ENCODE measurements around the gene RNU6-9.

The RNU6-9 gene

DNA sequence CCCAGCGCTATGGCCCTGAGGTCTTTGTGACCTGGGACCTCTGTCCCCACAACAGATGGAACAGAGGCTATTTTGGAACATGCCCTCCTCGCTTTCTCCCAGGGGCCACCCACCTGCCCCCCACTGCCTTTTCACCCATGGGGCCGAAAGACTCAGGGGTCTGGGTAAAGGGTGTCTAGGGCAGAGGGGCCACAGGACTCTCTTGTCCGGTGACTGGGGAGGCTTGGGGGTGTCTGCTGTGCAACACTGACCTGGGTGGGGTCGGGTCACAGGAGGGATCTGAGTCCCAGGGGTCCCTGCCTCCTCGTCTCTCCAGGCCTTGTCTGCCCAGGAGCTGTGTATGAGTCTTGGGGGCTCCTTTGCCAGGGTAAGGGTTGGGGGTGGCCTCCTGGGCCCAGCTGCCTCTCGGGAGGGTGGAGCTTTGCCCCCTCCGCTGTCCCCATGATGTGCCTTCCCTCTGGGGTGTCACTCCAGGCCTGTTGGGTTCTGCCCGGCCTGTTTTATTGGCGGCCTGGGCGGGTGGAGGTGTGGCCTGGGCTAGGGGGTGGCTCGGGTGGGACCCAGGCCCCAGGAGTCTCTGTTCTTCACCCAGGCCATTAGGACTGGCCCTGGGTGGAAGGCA, 34.6 kb downstream of the RNU6-9 start:
- H3K4me1 ChIP-seq, result peaks cover 23% of the 10 kb centered on the region
- H3K36me3 ChIP-seq (ENCODE audit: control insufficient read depth, insufficient read depth, low read length), result no peaks in the 10 kb centered on the region
- no peak overlapping the region for H3K9ac ChIP-seq
- no peak overlapping the region for H2AFZ ChIP-seq
- H3K4me2 ChIP-seq (ENCODE audit: low read length), result peak overlapping the region; percentile 22
- TF ChIP-seq, protein P1, sequence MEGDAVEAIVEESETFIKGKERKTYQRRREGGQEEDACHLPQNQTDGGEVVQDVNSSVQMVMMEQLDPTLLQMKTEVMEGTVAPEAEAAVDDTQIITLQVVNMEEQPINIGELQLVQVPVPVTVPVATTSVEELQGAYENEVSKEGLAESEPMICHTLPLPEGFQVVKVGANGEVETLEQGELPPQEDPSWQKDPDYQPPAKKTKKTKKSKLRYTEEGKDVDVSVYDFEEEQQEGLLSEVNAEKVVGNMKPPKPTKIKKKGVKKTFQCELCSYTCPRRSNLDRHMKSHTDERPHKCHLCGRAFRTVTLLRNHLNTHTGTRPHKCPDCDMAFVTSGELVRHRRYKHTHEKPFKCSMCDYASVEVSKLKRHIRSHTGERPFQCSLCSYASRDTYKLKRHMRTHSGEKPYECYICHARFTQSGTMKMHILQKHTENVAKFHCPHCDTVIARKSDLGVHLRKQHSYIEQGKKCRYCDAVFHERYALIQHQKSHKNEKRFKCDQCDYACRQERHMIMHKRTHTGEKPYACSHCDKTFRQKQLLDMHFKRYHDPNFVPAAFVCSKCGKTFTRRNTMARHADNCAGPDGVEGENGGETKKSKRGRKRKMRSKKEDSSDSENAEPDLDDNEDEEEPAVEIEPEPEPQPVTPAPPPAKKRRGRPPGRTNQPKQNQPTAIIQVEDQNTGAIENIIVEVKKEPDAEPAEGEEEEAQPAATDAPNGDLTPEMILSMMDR (IDR thresholded peaks at IDR 0.05), result no peak
- no peaks in the 10 kb centered on the region for H3K27me3 ChIP-seq (ENCODE audit: control insufficient read depth, insufficient read depth, low read length)
- H3K79me2 ChIP-seq, result no peaks in the 10 kb centered on the region
- H3K4me3 ChIP-seq (ENCODE audit: low read depth, low read length), result no peak overlapping the region
- no peak overlapping the region for H3K27ac ChIP-seq
- no peaks in the 10 kb centered on the region for H3K9me3 ChIP-seq (ENCODE audit: control insufficient read depth, low read length)

DNA sequence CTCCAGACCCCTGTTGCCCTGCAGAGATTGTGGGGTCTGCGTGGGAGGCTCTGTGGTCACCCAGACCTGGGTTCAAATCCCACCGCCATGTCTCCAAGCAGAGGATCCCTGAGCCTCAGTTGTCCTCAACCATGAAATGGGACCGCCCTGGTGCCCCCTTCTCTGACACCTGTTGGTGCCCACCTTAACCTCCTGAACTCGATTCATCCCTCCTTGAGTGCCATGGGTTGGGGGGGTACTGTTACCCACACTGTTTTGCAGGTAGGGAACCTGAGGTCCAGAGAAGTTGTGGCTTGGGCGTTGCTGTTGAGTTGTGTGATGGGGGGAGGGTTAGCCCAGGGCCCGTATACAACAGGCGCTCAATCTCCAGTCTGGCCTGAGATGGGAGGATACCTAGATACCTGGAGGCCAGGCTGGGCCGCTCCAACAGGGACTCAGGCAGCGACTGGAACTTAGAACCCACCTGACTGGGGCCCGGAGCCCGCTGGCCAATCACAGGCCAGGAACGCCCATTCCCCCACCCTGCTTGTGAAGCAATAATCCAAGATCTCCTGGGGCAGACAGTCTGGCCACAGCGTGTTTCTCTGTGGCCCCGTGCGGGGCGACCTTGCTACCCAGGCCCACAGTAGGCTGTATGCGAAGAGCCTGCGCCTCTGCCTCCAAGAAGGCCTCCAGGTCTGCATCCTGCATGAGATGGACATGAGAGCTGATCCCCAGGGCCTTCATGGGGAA, 35.4 kb downstream of the RNU6-9 start:
- H3K4me2 ChIP-seq (ENCODE audit: low read length), result no peak overlapping the region
- H3K9me3 ChIP-seq (ENCODE audit: control insufficient read depth, low read length), result no peaks in the 10 kb centered on the region
- no peaks in the 10 kb centered on the region for H3K79me2 ChIP-seq
- peaks cover 29% of the 10 kb centered on the region for H3K4me1 ChIP-seq
- no peak overlapping the region for H3K27ac ChIP-seq
- no peak overlapping the region for H2AFZ ChIP-seq
- H3K9ac ChIP-seq, result no peak overlapping the region
- no peak overlapping the region for H3K4me3 ChIP-seq (ENCODE audit: low read depth, low read length)
- H3K27me3 ChIP-seq (ENCODE audit: control insufficient read depth, insufficient read depth, low read length), result no peaks in the 10 kb centered on the region
- TF ChIP-seq, protein P1 (IDR thresholded peaks at IDR 0.05), result no peak
- no peaks in the 10 kb centered on the region for H3K36me3 ChIP-seq (ENCODE audit: control insufficient read depth, insufficient read depth, low read length)

DNA sequence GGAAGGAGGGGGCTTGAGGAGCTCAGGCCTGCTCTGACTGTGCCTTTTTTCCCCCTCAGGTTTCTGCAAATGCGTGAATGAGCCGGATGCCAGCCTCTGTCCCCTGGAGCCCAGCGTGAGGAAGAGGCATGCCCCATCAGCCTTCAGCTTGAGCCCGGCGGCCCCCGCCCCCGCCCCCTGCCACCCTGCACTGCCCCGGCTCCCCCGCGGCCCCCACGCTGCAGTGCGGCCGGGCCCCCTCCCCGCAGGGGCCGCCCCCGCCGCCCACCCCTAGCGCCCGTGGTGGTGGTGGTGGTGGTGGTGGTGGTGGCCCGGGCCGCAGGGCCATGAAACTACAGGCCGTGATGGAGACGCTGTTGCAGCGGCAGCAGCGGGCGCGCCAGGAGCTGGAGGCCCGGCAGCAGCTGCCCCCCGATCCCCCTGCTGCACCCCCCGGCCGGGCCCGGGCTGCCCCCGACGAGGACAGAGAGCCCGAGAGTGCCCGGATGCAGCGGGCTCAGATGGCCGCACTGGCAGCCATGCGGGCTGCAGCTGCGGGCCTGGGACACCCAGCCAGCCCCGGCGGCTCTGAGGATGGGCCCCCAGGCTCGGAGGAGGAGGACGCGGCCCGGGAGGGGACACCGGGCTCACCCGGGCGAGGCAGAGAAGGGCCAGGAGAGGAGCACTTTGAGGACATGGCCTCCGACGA, 36.1 kb downstream of the RNU6-9 start:
- no peak overlapping the region for H3K4me2 ChIP-seq (ENCODE audit: low read length)
- H3K9ac ChIP-seq, result no peak overlapping the region
- no peaks in the 10 kb centered on the region for H3K9me3 ChIP-seq (ENCODE audit: control insufficient read depth, low read length)
- no peaks in the 10 kb centered on the region for H3K36me3 ChIP-seq (ENCODE audit: control insufficient read depth, insufficient read depth, low read length)
- no peaks in the 10 kb centered on the region for H3K79me2 ChIP-seq
- H2AFZ ChIP-seq, result no peak overlapping the region
- H3K4me3 ChIP-seq (ENCODE audit: low read depth, low read length), result no peak overlapping the region
- TF ChIP-seq, protein P1 (IDR thresholded peaks at IDR 0.05), result no peak
- H3K27me3 ChIP-seq (ENCODE audit: control insufficient read depth, insufficient read depth, low read length), result no peaks in the 10 kb centered on the region
- H3K4me1 ChIP-seq, result peaks cover 36% of the 10 kb centered on the region
- no peak overlapping the region for H3K27ac ChIP-seq

DNA sequence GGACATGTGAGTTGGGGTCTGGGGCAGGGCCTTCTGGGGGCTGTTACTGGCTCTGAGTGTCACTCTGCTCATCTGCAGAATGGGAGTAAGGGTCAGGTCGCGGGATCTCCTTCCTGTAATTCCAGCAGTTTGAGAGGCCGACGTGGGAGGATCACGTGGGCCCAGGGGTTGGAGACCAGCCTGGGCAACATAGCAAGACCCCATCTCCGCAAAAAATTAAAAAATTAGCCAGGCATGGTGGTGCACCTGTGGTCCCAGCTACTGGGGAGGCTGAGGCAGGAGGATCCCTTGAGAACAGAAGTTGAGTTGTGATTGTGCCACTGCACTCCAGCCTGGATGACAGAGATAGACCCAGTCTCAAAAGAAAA, 36.6 kb downstream of the RNU6-9 start:
- Histone ChIP-seq H3K9ac (no peak overlapping the region), H3K36me3 (ENCODE audit: control insufficient read depth, insufficient read depth, low read length) (no peaks in the 10 kb centered on the region), H3K4me2 (ENCODE audit: low read length) (no peak overlapping the region), H3K79me2 (no peaks in the 10 kb centered on the region), H2AFZ (no peak overlapping the region), H3K27me3 (ENCODE audit: control insufficient read depth, insufficient read depth, low read length) (no peaks in the 10 kb centered on the region), H3K4me1 (peaks cover 42% of the 10 kb centered on the region), H3K27ac (no peak overlapping the region), H3K4me3 (ENCODE audit: low read depth, low read length) (no peak overlapping the region), H3K9me3 (ENCODE audit: control insufficient read depth, low read length) (no peaks in the 10 kb centered on the region)
- TF ChIP-seq, protein P1 (IDR thresholded peaks at IDR 0.05), result no peak
